A549 treated with Mapracorat at 1 μM for 4 hours (cell line): ENCODE data around the gene HNRNPCL1. TPM values are rescaled to one million over a fixed set of nuclear protein-coding genes. Genes with fewer than 3 reads are reported as not detected.

Experiments used
- total RNA-seq: library from RNA; stranded (reverse); fragments of 200-300 nt; extraction: Qiagen RNA extraction; gene quantifications from 5 replicates; pipeline ENCODE4 v1.2.3, GENCODE V29; 2022

HNRNPCL1 gene
- total RNA-seq = not detected in 5 replicates

DNA sequence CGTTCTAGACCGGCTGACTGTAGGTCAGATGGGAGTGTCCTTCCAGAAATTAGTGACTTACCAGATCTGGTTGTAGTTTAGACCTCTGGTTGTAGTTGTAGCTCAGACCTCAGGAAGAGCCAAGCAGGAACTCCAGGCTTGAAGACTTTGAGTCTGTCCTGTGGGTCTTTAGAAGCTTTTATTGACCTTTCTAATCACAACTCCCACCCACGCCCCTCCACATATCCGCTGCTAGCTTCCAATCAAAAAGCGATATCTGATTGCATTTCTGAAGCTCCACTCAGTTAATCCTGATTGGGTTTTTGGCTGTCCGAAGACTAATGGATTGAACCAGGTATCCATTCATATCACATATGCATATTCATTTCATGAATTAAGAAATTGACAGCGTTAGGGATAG lies at the start of gene HNRNPCL1:
Gene HNRNPCL1, minus strand, starts transcription at position 101 of the 400 bp plus-strand sequence. CDS start 431 bp downstream, outside the sequence.

DNA sequence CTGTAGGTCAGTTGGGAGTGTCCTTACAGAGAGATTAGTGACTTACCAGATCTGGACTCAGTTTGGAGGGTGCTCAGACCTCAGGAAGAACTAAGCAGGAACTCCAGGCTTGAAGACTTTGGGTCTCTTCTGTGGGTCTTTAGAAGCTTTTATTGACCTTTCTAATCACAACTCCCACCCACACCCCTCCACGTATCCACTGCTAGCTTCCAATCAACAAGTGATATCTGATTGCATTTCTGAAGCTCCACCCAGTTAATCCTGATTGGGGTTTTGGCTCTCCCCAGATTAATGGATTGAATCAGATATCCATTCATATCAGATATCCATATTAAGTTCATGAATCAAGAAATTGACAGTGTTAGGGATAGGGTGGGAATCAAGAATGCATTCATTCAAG lies 49.6 kb upstream of the HNRNPCL1 start, which contains the start of gene PRAMEF10:
Gene PRAMEF10, minus strand, starts transcription at position 101 of the 400 bp plus-strand sequence. CDS start 2,423 bp downstream, outside the sequence.

DNA sequence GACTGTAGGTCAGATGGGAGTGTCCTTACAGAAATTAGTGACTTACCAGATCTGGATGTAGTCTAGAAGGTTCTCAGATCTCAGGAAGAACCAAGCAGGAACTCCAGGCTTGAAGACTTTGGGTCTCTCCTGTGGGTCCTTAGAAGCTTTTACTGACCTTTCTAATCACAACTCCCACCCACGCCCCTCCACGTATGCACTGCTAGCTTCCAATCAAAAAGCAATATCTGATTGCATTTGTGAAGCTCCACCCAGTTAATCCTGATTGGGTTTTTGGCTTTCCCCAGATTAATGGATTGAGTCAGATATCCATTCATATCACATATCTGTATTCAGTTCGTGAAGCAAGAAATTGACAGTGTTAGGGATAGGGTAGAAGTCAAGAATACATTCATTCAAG lies 37.6 kb upstream of the HNRNPCL1 start, which contains the start of gene PRAMEF4:
Gene PRAMEF4, minus strand, starts transcription at position 101 of the 400 bp plus-strand sequence. CDS start 2,807 bp downstream, outside the sequence.

DNA sequence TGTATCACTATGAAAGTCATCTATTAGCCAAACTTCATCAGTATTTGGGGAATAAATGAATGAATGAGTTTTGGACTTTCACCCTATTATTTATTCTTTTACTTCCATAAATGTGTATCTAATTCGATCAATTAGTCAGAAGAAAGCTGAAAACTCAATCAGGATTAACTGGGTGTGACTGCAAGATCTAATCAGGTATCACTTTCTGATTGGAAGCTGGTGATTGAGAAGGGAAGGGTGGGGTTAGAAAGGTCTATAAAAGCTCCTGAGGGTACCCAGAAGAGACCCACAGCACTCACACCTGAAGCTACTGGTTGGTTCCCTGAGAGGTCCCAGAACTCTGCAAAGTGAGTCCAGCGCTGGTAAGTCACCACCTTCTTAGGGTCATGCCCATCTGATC lies 8.3 kb upstream of the HNRNPCL1 start, which contains the start of gene PRAMEF2:
Gene PRAMEF2, plus strand, starts transcription at position 301 of the 400 bp plus-strand sequence. CDS start 1,924 bp downstream, outside the sequence.

DNA sequence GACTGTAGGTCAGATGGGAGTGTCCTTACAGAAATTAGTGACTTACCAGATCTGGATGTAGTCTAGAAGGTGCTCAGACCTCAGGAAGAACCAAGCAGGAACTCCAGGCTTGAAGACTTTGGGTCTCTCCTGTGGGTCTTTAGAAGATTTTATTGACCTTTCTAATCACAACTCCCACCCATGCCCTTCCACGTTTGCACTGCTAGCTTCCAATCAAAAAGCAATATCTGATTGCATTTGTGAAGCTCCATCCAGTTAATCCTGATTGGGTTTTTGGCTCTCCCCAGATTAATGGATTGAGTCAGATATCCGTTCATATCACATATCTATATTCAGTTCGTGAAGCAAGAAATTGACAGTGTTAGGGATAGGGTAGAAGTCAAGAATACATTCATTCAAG lies 17.2 kb downstream of the HNRNPCL1 start, which contains the start of gene PRAMEF11:
Gene PRAMEF11, minus strand, starts transcription at position 101 of the 400 bp plus-strand sequence. CDS start 2,621 bp downstream, outside the sequence.

Other genes starting within 250 kb of the HNRNPCL1 start
- 40.3 to 55.0 TPM (median 49.1 TPM) in 5 replicates for gene DHRS3, start 230.5 kb downstream of the HNRNPCL1 start, total RNA-seq
- not detected in 5 replicates for gene AADACL4, start 204.6 kb downstream of the HNRNPCL1 start, total RNA-seq
- not detected in 5 replicates for gene AADACL3, start 132.6 kb downstream of the HNRNPCL1 start, total RNA-seq
- not detected in 5 replicates for gene CFAP107, start 102.5 kb downstream of the HNRNPCL1 start, total RNA-seq
- gene PRAMEF12, start 75.0 kb downstream of the HNRNPCL1 start, total RNA-seq = not detected in 5 replicates
- not detected in 5 replicates for gene PRAMEF1, start 57.3 kb downstream of the HNRNPCL1 start, total RNA-seq
- gene PRAMEF11, start 17.3 kb downstream of the HNRNPCL1 start, total RNA-seq = not detected in 5 replicates
- gene PRAMEF2, start 8.4 kb upstream of the HNRNPCL1 start, total RNA-seq = 0.09 TPM in 1 of 5 replicates, not detected in the others
- not detected in 5 replicates for gene PRAMEF4, start 37.5 kb upstream of the HNRNPCL1 start, total RNA-seq
- not detected in 5 replicates for gene PRAMEF10, start 49.5 kb upstream of the HNRNPCL1 start, total RNA-seq
- gene PRAMEF7, start 67.9 kb upstream of the HNRNPCL1 start, total RNA-seq = not detected in 5 replicates
- not detected in 5 replicates for gene PRAMEF6, start 98.9 kb upstream of the HNRNPCL1 start, total RNA-seq
- gene PRAMEF27, start 207.9 kb upstream of the HNRNPCL1 start, total RNA-seq = not detected in 5 replicates
- gene HNRNPCL3, start 212.0 kb upstream of the HNRNPCL1 start, total RNA-seq = not detected in 5 replicates
- not detected in 5 replicates for gene PRAMEF25, start 222.1 kb upstream of the HNRNPCL1 start, total RNA-seq